ENCODE measurements around the gene AMTN.
"Not testable (repeated sequence)": the region's sequence is repeated elsewhere in the genome, so short reads cannot be mapped to it uniquely, and the experiment has no call there.

Gene AMTN, protein sequence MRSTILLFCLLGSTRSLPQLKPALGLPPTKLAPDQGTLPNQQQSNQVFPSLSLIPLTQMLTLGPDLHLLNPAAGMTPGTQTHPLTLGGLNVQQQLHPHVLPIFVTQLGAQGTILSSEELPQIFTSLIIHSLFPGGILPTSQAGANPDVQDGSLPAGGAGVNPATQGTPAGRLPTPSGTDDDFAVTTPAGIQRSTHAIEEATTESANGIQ

DNA sequence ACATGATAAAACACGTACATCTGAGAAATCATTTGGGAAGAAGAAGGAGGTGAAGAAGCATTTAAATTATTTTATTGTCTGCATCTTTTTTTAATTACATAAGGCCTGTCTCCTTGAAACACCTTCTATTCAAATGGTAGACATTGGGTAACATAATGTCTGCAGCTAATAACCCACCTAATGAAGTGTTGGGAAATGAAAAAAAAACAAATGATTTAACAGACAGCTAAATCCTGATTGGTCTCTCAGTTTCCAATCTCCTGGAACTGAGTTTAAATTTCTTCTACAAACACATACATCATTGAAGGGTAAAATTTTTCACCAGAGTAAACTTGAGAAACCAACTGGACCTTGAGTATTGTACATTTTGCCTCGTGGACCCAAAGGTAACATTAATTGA is at the start of gene AMTN:
Gene AMTN, plus strand, starts transcription at position 301 of the 400 bp plus-strand sequence. CDS start 209 bp downstream, outside the sequence.
- no peak for DNase-seq (ENCODE audit: low read depth)

DNA sequence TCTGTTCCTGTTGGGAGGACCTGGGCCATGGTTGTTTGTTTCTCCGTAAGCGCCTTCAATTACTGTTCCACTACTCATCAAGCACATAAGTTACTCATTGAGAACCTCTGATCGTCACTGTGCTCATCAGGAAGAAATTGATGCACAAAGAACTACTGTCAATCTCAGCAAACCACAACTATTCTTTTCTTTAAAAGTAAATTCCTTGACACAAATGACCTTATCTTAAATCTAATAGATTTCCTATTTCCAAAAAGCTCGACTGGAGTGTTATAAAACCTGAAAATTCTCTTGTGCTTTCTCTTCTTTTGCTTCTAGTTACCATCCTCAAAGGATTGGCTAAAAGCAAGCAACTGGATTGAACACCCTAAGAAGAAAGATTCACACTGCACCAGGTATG is 46.5 kb upstream of the AMTN start, which contains the start of gene MUC7:
Gene MUC7, plus strand, starts transcription at position 301 of the 400 bp plus-strand sequence. CDS start 1,825 bp downstream, outside the sequence.
- DNase-seq (ENCODE audit: low read depth) = no peak

DNA sequence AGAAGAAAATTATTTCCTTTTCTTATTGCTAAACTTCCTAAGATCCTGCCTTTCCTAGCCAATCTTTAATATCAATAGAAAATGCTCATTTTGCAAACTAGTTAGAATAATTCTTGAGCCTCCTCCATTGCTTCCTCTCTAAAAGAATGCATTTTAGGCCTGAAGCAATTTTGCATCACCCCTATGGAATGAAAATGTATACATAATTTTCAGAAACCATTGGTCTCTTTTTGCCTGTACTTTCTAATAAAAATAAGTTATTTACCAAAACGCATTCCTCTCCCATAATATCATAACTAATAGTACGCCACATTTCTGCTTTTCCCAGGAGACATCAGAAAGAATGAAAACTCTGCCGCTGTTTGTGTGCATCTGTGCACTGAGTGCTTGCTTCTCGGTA is 44.7 kb upstream of the AMTN start:
- DNase-seq (ENCODE audit: low read depth) = no peak

DNA sequence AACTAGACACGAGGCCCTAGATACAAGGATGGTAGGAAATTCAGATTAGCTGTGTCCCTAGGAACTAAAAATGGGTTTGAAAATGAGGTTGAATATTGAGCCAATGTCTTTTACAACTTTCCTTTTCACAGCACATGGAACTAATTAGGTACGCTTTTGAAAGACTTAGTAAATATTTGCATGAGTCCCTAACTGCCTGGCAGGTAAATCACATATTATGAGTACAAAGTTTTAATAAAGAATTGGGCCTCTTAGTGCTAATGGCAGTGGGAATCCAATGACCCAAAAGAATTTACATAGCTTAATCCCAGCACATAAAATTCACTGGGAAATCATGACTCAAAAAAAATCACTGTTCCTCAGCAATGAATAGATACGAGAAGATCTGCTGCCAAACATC is 29.6 kb upstream of the AMTN start:
- no peak for DNase-seq (ENCODE audit: low read depth)

DNA sequence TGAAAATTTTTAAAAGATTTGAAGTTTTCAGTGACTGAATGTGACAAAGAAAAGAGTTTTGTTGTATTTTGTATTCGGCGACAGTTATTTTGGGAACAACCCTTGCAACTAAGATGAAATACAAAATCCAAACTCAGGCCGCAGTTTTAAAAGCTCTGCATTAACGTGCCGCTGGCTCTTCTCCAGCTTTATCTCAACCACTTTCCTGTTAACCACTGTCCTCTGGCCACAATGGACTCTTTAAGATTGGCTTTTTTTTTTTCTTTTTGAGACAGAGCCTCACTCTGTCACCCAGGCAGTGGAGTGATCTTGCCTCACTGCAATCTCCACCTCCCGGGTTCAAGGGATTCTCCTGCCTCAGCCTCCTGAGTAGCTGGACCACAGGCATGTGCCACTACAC is 22.1 kb upstream of the AMTN start:
- DNase-seq (ENCODE audit: low read depth) = no peak

DNA sequence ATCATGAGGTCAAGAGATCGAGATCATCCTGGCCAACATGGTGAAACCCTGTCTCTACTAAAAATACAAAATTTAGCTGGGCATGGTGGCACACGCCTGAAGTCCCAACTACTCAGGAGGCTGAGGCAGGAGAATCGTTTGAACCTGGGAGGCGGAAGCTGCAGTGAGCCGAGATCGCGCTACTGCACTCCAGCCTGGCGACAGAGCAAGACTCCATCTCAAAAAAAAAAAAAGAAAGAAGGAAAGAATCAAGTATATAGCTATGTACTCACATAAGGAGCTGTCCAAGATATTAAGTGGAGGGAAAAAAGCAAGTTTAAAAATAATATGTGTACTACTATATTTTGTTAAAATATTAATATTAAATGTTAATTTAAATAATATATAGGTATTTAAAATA is 16.5 kb upstream of the AMTN start:
- not testable (repeated sequence) for DNase-seq (ENCODE audit: low read depth)

DNA sequence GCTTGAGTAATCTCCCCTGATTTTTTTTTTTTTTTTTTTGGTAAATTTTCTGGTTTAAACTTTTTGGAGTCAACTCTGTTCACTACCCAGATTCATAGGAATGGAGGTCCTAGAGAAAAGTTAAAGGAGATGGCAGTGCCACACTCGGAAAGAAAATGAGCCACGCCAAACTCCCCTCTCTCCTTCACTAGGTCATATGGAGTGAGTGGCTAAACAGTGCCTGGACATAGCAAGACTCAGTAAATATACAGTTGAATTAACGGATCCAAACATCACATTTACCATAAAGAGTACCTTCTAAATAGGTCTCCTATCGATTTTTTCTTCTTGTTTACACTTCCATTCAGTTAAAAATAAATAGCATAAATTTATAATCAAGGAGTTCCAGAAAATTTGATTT is 13.6 kb upstream of the AMTN start:
- DNase-seq (ENCODE audit: low read depth) = no peak

DNA sequence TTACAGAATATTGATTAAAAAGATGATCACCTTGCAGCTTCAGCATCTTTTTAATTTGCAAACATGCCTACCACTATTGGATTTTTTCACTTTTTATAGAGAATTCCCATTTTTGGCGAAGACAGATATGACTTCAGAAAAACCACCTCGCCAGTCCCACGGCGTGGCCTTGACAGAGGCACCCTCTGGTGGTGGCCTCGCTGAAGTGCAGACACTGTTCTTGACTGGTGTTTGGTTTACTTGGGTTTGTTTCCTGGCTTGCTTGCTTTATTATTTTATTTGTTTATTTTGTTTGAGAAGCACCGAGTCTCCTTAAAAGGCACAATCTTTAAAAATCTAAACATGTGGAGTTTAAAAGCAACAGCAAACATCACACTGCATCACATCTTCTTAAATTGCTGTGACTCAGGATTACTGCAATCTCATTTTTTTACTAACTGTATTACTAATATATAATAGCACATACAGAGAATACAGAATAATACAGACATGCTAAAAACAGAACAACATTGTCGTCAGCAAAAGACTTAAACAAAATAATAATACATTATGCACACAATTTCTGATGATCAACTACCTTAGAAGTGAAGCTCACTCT is 13.1 kb upstream of the AMTN start:
- DNase-seq (ENCODE audit: low read depth) = peak; percentile 5

DNA sequence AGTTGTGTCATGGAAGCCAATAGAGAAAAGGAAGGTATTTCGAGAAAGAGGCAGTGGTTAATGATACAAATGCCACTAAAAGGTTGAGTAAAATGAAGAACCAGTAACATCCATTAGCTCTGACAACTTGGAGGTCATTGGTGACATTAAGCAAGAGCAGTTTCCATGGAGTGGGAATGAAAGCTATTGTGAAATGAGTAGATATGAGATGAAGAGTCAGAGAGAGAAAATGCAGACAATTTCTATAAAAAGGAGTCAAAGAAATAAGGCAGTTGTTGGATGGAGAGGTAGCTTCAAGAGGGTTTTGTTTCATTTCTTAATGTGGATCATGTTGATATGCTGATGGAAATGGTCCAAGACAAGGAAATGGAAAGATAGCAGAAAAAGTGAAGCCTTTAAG is 9.6 kb upstream of the AMTN start:
- DNase-seq (ENCODE audit: low read depth) = no peak

DNA sequence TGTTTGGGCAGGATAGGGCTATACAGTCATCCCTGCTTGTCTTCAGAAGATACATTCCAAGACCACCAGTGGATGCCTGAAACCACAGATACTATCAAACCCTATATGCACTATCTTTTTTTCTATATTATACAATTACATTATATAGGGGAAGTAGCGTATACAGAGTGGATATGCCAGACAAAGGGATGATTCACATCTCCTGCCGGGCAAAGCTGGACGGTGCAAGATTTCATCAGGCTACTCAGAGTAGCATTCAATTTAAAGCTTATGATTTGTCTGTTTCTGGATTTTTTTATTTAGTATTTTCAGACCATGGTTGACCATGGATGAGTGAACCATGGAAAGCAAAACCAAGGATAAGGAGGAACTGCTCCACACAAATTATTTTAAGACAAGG is 7.0 kb upstream of the AMTN start:
- no peak for DNase-seq (ENCODE audit: low read depth)

DNA sequence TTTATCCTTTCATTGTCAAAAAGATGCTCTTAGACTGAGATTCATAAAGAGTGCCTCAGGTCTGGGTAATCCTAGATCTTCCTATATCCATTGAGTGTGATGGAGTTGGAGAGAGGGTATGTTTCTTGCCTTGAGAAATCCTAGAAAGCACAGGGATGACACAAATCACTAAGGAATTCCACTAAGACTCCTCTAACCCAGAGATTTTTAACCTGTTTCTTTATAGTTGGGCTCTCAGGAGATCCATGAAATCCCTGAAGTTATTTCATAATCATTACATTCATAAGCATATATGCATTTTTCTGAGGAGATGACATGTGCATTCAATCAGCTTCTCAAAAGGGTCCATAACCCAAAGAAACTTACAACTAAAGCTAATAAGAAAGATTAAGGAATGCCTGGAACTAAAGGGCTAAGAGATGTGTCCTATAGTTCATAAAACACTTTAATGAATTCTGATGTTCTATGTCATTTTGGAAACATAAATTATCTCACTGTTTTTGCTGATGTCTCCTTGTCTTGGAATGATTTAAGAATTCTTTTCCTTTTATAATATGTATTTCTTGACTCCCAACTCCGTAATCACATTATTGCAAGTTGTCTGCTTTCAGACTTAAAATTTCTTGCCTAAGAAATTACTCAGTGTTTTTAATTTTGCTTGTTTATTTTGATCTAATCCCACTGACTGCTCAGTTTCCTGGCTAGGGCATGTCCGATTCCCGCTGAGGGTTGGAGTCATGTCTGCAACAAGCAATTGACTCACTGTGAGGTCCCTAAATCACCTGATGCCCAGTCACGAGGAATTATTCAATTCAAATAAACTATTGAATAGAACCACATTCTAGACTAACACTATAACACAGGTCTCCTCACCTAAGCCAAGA is 2.8 kb upstream of the AMTN start:
- DNase-seq (ENCODE audit: low read depth) = no peak

DNA sequence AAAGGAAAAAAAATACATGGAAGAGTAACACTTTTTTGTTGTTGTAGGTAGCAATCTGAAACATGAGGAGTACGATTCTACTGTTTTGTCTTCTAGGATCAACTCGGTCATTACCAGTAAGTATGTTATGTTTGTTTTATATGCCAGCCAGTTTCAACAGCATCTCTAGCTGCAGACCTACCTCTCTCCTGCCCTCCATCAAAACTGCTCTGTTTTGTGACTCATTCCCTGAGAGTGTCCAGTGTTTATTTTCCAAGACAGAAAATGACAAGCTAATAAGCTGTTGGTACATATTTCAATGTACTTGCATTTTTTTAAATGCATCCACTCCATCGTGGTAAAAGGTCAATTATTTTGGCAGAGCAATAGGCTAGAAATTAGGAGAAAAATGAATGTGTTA is 347 bp downstream of the AMTN start:
- DNase-seq (ENCODE audit: low read depth) = no peak

DNA sequence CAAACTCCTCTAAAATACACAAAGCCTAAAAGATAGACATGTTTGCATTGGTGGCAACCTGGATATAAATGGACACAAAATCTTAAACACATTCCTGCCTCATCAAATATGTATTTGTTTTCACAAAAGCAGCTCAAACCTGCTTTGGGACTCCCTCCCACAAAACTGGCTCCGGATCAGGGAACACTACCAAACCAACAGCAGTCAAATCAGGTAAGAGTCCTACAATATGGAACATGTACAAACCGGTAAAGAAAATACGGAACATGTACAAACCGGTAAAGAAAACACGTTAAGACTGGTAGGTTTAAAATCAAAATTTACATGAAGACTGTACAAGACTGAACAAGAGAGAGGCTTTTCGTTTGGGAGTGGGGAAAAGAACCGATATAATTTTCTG is 4.3 kb downstream of the AMTN start:
- DNase-seq (ENCODE audit: low read depth) = no peak

DNA sequence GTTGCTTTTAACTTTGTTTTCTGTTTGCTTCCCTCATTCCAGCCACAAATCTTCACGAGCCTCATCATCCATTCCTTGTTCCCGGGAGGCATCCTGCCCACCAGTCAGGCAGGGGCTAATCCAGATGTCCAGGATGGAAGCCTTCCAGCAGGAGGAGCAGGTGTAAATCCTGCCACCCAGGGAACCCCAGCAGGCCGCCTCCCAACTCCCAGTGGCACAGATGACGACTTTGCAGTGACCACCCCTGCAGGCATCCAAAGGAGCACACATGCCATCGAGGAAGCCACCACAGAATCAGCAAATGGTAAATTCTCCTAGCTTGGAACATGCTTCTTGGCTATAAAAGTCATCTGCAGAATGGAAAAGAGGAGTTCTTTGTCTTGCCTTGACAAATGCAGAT is 12.6 kb downstream of the AMTN start:
- DNase-seq (ENCODE audit: low read depth) = no peak

DNA sequence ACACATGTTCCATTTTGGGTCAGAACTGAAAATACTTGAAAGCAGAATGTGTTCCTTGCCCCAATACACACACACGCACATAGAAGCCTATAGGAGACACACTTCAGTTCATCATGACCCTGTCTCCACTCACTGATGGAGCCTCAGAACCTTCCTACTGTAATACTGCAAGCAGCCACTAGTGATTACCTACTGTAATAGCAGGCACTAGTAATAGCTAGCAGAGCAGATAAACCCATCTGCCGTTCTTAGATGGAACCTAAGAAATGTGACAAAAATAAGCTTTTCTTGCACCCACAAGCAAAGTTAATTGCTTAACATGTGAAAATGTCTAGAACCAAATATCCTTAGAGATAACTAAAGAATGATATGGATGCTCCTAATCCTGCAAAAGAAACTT is 13.6 kb downstream of the AMTN start:
- DNase-seq (ENCODE audit: low read depth) = no peak

DNA sequence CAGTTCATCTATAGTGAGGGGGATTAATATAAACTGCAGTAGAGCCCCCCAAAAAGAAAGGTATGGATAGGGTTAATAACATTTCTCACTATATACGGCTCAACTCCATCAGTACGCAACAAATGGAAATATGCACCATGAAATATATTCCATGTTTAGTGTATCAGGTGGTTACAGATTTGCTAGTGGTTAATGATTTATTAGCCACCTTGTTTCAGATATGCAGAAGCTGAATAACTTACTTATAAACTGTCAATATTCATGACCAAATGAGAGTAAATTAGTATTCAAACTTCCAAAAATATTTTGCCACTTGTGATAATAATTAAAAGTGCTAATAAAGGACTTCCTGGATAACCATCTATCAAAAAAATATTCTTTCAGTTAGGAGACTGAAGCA is 14.8 kb downstream of the AMTN start:
- DNase-seq (ENCODE audit: low read depth) = no peak

DNA sequence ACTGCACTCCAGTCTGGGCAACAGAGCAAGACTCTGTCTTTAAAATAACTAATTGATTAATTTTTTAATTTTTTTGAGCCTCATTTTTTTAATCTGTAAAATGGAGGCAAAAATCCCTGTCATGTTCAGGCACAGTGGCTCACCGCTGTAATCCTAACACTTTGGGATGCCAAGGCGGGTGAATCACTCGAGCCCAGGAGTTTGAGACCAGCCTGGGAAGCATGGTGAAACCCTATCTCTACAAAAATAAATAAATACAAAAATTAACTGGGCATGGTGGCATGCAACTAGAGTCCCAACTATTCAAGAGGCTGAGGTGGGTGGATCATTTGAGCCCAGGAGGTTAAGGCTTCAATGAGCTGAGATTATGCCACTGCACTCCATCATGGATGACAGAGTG is 15.4 kb downstream of the AMTN start:
- DNase-seq (ENCODE audit: low read depth) = no peak

DNA sequence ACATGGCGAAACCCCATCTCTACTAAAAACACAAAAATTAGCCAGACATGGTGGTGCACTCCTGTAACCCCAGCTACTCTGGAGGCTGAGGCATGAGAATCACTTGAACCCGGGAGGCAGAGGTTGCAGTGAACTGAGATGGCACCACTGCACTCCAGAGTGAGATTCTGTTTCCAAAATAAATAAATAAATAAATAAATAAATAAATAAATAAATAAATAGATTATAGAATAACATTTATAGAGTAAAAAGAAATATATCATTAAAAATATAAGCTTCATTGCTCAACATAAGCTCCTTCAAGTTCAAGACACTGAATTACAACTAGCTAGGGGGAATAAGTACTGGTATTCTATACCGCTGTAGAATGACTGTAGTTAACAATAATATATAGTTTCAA is 16.5 kb downstream of the AMTN start:
- not testable (repeated sequence) for DNase-seq (ENCODE audit: low read depth)

DNA sequence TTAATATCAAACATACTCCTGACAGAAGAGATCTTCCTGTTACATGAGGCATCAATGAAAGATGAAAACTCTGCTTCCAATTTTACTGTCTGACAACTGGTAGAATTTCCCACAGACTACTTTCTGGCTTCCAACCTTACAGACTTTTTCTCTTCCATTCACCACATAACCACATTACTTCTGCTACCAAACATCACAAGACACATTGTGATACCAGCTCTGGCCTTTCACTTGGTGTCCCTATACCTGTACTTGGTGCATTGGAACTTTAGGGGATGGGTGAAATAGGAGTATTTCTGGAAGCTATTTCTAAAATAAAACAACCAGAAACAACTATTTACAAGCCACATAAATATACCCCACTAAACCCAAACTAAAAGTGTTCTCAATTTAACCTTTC is 20.5 kb downstream of the AMTN start:
- DNase-seq (ENCODE audit: low read depth) = no peak

DNA sequence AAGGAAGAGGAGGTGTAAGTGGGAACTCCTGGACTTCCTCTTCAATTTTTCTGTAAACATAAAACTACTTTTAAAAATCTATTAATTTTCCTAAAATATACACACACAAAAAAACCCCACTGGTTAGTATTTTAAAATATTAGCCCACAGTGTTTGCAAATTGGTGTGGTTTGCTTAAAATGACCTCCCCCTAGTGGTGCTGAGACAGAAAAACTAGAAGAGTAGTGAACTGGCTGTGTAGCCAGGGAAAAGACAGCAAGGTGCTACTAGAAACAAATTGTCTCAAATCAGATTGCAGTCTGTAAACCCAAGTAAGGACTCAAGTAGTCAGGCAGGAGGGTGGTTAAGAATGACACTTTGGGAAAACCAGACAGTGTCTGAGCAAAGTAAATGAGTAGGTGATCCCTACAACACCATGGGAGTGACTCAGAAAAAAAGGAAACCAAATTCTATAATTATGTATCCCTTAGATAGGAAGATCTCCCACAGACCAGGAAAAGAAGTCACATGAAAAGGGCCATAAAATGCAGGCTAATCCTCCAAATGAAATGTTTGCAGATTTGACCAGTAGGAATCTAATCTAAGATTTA is 26.0 kb downstream of the AMTN start:
- no peak for DNase-seq (ENCODE audit: low read depth)

DNA sequence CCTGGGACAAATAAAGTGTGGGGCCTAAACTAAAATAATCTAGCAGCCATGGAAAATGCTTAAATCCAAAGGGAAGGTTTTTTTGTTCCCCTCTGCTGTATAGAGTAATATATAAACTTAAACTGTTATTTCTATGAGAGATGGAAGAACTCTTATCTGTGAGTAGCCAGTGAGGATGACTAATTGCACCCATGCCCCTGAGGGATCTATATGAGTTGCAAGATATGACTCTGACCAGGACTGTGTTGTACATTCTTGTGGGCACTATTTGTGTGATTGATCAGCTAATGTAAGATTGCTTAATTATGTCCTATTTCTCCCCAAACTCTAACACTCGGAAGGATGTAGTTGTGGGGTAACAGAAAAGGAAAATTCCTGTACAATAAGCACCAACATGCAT is 38.5 kb downstream of the AMTN start:
- DNase-seq (ENCODE audit: low read depth) = no peak

DNA sequence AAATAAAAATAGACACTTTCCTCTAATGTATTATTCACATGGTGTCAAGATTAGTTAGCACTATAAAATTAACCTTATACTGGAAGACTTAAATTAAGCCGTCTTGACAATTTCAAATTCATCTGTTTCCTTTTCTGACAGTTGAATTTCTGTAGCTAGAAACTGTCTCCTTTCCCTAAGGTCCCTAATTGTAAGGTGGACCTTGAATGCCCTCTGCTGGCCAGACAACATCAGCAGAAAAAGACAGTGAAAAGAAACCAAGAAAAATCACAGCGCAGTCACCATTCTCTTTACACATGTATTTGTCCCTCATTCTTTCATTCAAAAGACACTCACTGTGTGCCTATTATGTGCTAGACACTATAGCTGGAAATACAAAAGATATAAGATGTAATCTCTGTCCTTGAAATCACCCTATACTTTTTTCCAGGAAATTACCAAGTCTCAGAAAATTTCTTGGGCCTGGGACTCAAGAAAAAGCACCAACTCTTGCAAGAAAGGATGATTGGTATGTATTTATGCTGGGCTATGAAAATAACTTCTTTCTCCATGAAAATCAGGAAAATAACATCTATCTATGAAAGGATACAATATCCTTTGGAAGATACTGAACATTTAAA is 41.0 kb downstream of the AMTN start:
- DNase-seq (ENCODE audit: low read depth) = no peak

Data from activated gamma-delta T cell treated with anti-CD3 and anti-CD28 coated beads, Interleukin-2, amount 50 U/mL, for 16 hours (primary cell).